LNCaP clone FGC (cell line): ENCODE results near the gene INPP4B.
A peak's percentile ranks its signal among the peaks of the same experiment; 100 is the strongest.

Experiments
- DNase-seq: peaks from one replicate; pipeline ENCODE4 v3.0.0-alpha.2; 2011; ENCODE audit warnings: low read depth
- H3K4me3 ChIP-seq: 2 replicates; pipeline ENCODE4 v1.5.1; 2011; ENCODE audit warnings: mild to moderate bottlenecking, low read depth, low read length, control low read depth
- TF ChIP-seq, protein P1 (sequence below): IDR thresholded peaks from 2 replicates; pipeline ENCODE4 v1.5.1; 2012; ENCODE audit warnings: mild to moderate bottlenecking; ENCODE audit not compliant: control insufficient read depth, insufficient read depth; ENCODE audit errors: extremely low read depth

INPP4B gene

GRCh38 chr4:142316913-142317312 is 529.2 kb downstream of the INPP4B start:
- DNase-seq = no peak
- TF ChIP-seq, protein P1, sequence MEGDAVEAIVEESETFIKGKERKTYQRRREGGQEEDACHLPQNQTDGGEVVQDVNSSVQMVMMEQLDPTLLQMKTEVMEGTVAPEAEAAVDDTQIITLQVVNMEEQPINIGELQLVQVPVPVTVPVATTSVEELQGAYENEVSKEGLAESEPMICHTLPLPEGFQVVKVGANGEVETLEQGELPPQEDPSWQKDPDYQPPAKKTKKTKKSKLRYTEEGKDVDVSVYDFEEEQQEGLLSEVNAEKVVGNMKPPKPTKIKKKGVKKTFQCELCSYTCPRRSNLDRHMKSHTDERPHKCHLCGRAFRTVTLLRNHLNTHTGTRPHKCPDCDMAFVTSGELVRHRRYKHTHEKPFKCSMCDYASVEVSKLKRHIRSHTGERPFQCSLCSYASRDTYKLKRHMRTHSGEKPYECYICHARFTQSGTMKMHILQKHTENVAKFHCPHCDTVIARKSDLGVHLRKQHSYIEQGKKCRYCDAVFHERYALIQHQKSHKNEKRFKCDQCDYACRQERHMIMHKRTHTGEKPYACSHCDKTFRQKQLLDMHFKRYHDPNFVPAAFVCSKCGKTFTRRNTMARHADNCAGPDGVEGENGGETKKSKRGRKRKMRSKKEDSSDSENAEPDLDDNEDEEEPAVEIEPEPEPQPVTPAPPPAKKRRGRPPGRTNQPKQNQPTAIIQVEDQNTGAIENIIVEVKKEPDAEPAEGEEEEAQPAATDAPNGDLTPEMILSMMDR = no peak

GRCh38 chr4:142316025-142316424 is 530.1 kb downstream of the INPP4B start:
- TF ChIP-seq, protein P1 = no peak
- no peak overlapping the region for H3K4me3 ChIP-seq
- no peak for DNase-seq

More at GRCh38 chr4:142316913-142317312, 529.2 kb downstream of the INPP4B start:
- no peak overlapping the region for H3K4me3 ChIP-seq

- peak; percentile 22 for DNase-seq
- TF ChIP-seq, protein P1 = no peak
- H3K4me3 ChIP-seq = no peak overlapping the region
These were observed 531.4 kb downstream of the INPP4B start for GRCh38 chr4:142314686-142315085.

GRCh38 chr4:142314247-142314646 is 531.9 kb downstream of the INPP4B start:
- H3K4me3 ChIP-seq = no peak overlapping the region
- TF ChIP-seq, protein P1 = no peak
- no peak for DNase-seq

DNA sequence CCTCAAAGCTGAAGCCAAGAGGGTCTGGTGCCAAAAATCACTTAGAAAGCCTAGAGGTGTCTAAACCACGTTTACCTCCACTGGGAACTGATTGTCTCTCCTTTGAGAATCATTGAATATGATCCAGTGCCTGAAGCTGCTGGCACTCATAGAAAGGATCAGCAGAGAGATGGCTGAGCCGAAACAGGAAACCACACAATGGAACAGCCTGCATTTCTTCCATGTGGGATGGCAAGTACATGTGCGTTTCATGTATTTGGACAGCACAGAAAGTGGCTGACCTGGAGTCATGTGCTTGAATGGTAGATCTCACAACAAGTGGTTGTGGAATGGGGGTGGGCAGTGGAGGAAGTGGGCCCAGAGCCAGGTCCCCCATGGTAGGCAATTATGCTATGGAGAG is 533.7 kb downstream of the INPP4B start:
- H3K4me3 ChIP-seq = no peak overlapping the region
- TF ChIP-seq, protein P1 = no peak
- no peak for DNase-seq

DNA sequence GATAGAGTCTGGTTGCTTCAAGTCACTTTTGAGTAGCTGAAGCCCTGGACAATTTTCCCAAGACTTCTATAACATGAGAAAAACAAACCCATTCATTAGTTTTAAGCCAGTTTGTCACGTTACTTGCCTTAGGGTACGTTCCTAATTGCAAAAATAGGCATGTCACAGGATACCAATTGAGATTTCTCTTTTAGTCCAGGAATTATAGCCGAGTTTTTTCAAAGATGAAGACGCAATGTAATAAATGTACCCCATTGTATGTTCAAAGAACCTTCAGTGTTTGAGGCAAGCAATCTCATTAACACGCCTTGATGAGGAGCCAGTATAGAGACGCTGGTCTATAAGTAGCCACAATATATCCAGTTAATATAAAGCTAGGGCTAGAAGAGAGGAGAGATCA is 534.2 kb downstream of the INPP4B start:
- TF ChIP-seq, protein P1 = no peak
- DNase-seq = no peak
- H3K4me3 ChIP-seq = no peak overlapping the region

- DNase-seq = no peak
- no peak overlapping the region for H3K4me3 ChIP-seq
- TF ChIP-seq, protein P1 = no peak
These were observed 536.3 kb downstream of the INPP4B start for GRCh38 chr4:142309772-142310171.
